WTC11 (cell line): ENCODE measurements around the gene TCHP. TPM values are rescaled to one million over a fixed set of nuclear protein-coding genes. Genes with fewer than 3 reads are reported as not detected.

Experiments used
- ATAC-seq: fragments of 200-7000 bp; cut with Tn5 transposase; 2 replicates; pipeline ENCODE4 v1.10.0; 2021; ENCODE audit warnings: mild to moderate bottlenecking, moderate library complexity
- CTCF ChIA-PET: fragments of 300-600 bp; sonication (Branson Sonifier 250); formaldehyde crosslinking; loops from one replicate; lab custom pipeline; 2021; ENCODE audit warnings: antibody characterized with exemption; lab: Charles Lee
- POLR2A ChIA-PET: fragments of 350-600 bp; sonication (Branson Sonifier 250); formaldehyde crosslinking; loops from one replicate; lab custom pipeline; 2021; ENCODE audit warnings: antibody characterized with exemption; lab: Charles Lee
- DNase-seq: peaks from one replicate; pipeline ENCODE4 v3.0.0; 2021; ENCODE audit warnings: low spot score
- H3K27ac Mint-ChIP-seq: 2 replicates; pipeline ENCODE4 v1.8.0; 2021; ENCODE audit warnings: mixed read lengths
- H3K27me3 Mint-ChIP-seq: 2 replicates; pipeline ENCODE4 v1.8.0; 2021; ENCODE audit warnings: low read depth, mild to moderate bottlenecking, moderate library complexity, mixed read lengths
- H3K36me3 Mint-ChIP-seq: 2 replicates; pipeline ENCODE4 v1.8.0; 2021; ENCODE audit warnings: mixed read lengths
- H3K4me1 Mint-ChIP-seq: 2 replicates; pipeline ENCODE4 v1.8.0; 2022; ENCODE audit warnings: mixed read lengths
- H3K4me3 Mint-ChIP-seq: 2 replicates; pipeline ENCODE4 v1.8.0; 2021; ENCODE audit warnings: mild to moderate bottlenecking, moderate library complexity, mixed read lengths
- H3K9me3 Mint-ChIP-seq: 2 replicates; pipeline ENCODE4 v1.8.0; 2021; ENCODE audit warnings: mixed read lengths
- AR ChIP-seq: fragments of 250-450 bp; sonication (Bioruptor Pico); IDR thresholded peaks from 2 replicates; pipeline ENCODE4 v1.9.0; 2021; ENCODE audit warnings: mild to moderate bottlenecking
- ATF2 ChIP-seq: sonication (generic); formaldehyde crosslinking; IDR thresholded peaks from 2 replicates; pipeline ENCODE4 v1.8.1; 2022; ENCODE audit warnings: low read depth, missing genetic modification reagents, borderline replicate concordance
- E2F4 ChIP-seq: sonication (generic); formaldehyde crosslinking; IDR thresholded peaks from 2 replicates; pipeline ENCODE4 v1.8.1; 2022; ENCODE audit warnings: low read depth, mild to moderate bottlenecking, moderate library complexity, missing genetic modification reagents, borderline replicate concordance
- FOXP1 ChIP-seq: sonication (generic); formaldehyde crosslinking; IDR thresholded peaks from 2 replicates; pipeline ENCODE4 v1.8.0; 2022; ENCODE audit warnings: missing genetic modification reagents, mild to moderate bottlenecking, moderate library complexity, borderline replicate concordance
- GABPB1 ChIP-seq: sonication (generic); formaldehyde crosslinking; IDR thresholded peaks from 2 replicates; pipeline ENCODE4 v1.8.1; 2023; ENCODE audit warnings: mild to moderate bottlenecking, missing genetic modification reagents
- NFATC4 ChIP-seq: fragments of 250-450 bp; sonication (Bioruptor Pico); IDR thresholded peaks from 2 replicates; pipeline ENCODE4 v1.9.0; 2021; ENCODE audit warnings: mild to moderate bottlenecking
- NFYB ChIP-seq: sonication (generic); formaldehyde crosslinking; conservative IDR thresholded peaks from 2 replicates; pipeline ENCODE4 v1.8.0; 2022; ENCODE audit warnings: low read depth, missing genetic modification reagents
- NR2C2 ChIP-seq: sonication (generic); formaldehyde crosslinking; IDR thresholded peaks from 2 replicates; pipeline ENCODE4 v1.8.0; 2022; ENCODE audit warnings: mild to moderate bottlenecking, missing genetic modification reagents
- PREB ChIP-seq: sonication (generic); formaldehyde crosslinking; IDR thresholded peaks from 2 replicates; pipeline ENCODE4 v1.8.1; 2022; ENCODE audit warnings: mild to moderate bottlenecking, missing genetic modification reagents, moderate library complexity, borderline replicate concordance
- SOX15 ChIP-seq: fragments of 250-450 bp; sonication (Bioruptor Pico); IDR thresholded peaks from 2 replicates; pipeline ENCODE4 v1.9.0; 2021; ENCODE audit warnings: mild to moderate bottlenecking
- STAT6 ChIP-seq: sonication (generic); formaldehyde crosslinking; conservative IDR thresholded peaks from 2 replicates; pipeline ENCODE4 v1.8.1; 2023; ENCODE audit warnings: mild to moderate bottlenecking, low read depth, missing genetic modification reagents, moderate library complexity
- TCF7 ChIP-seq: sonication (generic); formaldehyde crosslinking; IDR thresholded peaks from 2 replicates; pipeline ENCODE4 v1.8.0; 2022; ENCODE audit warnings: mild to moderate bottlenecking, low read depth, missing genetic modification reagents, moderate library complexity
- TEAD4 ChIP-seq: sonication (generic); formaldehyde crosslinking; IDR thresholded peaks from 2 replicates; pipeline ENCODE4 v1.8.0; 2022; ENCODE audit warnings: mild to moderate bottlenecking, missing genetic modification reagents
- ZBTB21 ChIP-seq: sonication (generic); formaldehyde crosslinking; IDR thresholded peaks from 2 replicates; pipeline ENCODE4 v1.8.1; 2023; ENCODE audit warnings: mild to moderate bottlenecking, missing genetic modification reagents, borderline replicate concordance
- ZBTB43 ChIP-seq: sonication (generic); formaldehyde crosslinking; IDR thresholded peaks from 2 replicates; pipeline ENCODE4 v1.8.1; 2023; ENCODE audit warnings: mild to moderate bottlenecking, missing genetic modification reagents
- ZNF532 ChIP-seq: fragments of 250-450 bp; sonication (Bioruptor Pico); IDR thresholded peaks from 2 replicates; pipeline ENCODE4 v1.9.0; 2021; ENCODE audit warnings: mild to moderate bottlenecking, borderline replicate concordance
- total RNA-seq: library from RNA; stranded (reverse); gene quantifications from 3 replicates; pipeline ENCODE4 v1.2.3, GENCODE V29; 2021

Gene TCHP
- total RNA-seq, 1 experiment from 2014 or later = 7.9 TPM

GRCh38 chr12:109937371-109937770, 37.3 kb downstream of the TCHP start (continued):
- TF ChIP-seq ZNF532 = no peak
- no peak for TF ChIP-seq STAT6 (CRISPR knock-in tag)
- TF ChIP-seq FOXP1 (CRISPR knock-in tag) = no peak
- no peak for TF ChIP-seq NR2C2
- TF ChIP-seq GABPB1 (CRISPR knock-in tag) = no peak
- no peak for TF ChIP-seq ZBTB43 (CRISPR knock-in tag)
- TF ChIP-seq, all 79 proteins: peak for 0

GRCh38 chr12:109938947-109939346, 38.9 kb downstream of the TCHP start:
- Mint-ChIP-seq H3K4me3 (no peak overlapping the region), H3K36me3 (peaks cover 18% of the 10 kb centered on the region; the same call in 1 of the 2 replicates), H3K27me3 (no peaks in the 10 kb centered on the region), H3K9me3 (no peaks in the 10 kb centered on the region), H3K27ac (no peak overlapping the region), H3K4me1 (no peaks in the 10 kb centered on the region)
- ATAC-seq = no peak
- POLR2A ChIA-PET = no interaction called here
- no peak for DNase-seq
- CTCF ChIA-PET = no interaction called here
- no peak for TF ChIP-seq ZBTB21 (CRISPR knock-in tag)
- TF ChIP-seq TEAD4 (CRISPR knock-in tag) = no peak

GRCh38 chr12:109939504-109939903, 39.4 kb downstream of the TCHP start:
- no peak for DNase-seq
- no peak overlapping the region for H3K4me3 Mint-ChIP-seq
- no peaks in the 10 kb centered on the region for H3K9me3 Mint-ChIP-seq
- ChIA-PET POLR2A (no interaction called here), CTCF (no interaction called here)
- H3K27ac Mint-ChIP-seq = no peak overlapping the region
- TF ChIP-seq PREB (CRISPR knock-in tag) (no peak), NFATC4 (CRISPR knock-in tag) (no peak), ATF2 (CRISPR knock-in tag) (no peak), NFYB (CRISPR knock-in tag) (no peak), E2F4 (CRISPR knock-in tag) (no peak), ZBTB21 (CRISPR knock-in tag) (no peak), AR (no peak), SOX15 (CRISPR knock-in tag) (no peak), TCF7 (CRISPR knock-in tag) (no peak)
- TF ChIP-seq, all 79 proteins: peak for 0
- no peak for ATAC-seq
- Mint-ChIP-seq H3K27me3 (no peaks in the 10 kb centered on the region), H3K36me3 (peaks cover 15% of the 10 kb centered on the region; the same call in 1 of the 2 replicates), H3K4me1 (peaks cover 3% of the 10 kb centered on the region)
